ENCODE data around the gene LCAT. TPM values are rescaled to one million over a fixed set of nuclear protein-coding genes. Genes with fewer than 3 reads are reported as not detected.

LCAT gene
- total and polyA plus RNA-seq, 2 experiments from 2014 or later = 5.3 to 15.9 TPM

DNA sequence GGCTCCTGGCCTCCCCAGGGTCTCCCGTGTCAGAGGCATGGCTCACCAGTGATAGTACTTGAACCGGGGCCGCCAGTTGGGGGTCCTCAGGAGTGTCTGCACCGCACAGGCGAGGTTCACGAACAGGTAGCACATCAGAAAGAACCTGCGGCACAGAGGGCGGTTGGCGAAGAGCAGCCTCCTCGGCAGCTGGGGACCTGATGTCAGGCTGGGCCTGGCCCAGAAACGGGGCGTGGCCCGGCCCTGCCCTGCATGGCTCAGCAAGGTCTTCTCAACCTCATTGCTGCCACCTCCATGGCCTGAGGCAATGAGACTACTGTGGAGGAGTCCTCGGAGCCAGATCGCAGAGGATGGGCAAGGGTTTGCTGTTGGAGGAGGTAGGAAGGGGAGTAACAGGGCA is 4.1 kb upstream of the LCAT start:
- H3F3A ChIP-seq (ENCODE audit: insufficient read depth) = no peaks in the 10 kb centered on the region
- no peak overlapping the region for H3K9ac ChIP-seq
- in situ Hi-C loops (cut with MboI) = no loop called here
- H3K36me3 ChIP-seq (ENCODE audit: low read depth) = peaks cover 16% of the 10 kb centered on the region; the same call in 1 of the 2 replicates
- H2AFZ ChIP-seq = no peak overlapping the region
- no peaks in the 10 kb centered on the region for H3K79me2 ChIP-seq (ENCODE audit: insufficient read depth)
- H3K27me3 ChIP-seq (replicated peaks; ENCODE audit: insufficient read depth) = no peaks in the 10 kb centered on the region
- no peak overlapping the region for H3K4me2 ChIP-seq (ENCODE audit: unreplicated experiment)
- H3K9me2 ChIP-seq (ENCODE audit: insufficient read depth) = no peaks in the 10 kb centered on the region
- H3K4me1 ChIP-seq (ENCODE audit: insufficient read depth) = no peaks in the 10 kb centered on the region
- WGBS, 2 experiments (ENCODE audit: low coverage in 1 of 2, low lambda C conversion rate in 2 of 2, missing lambda C conversion rate in 2 of 2) = 90 to 92% methylated on average over 15 of the region's 15 CpGs
- H3K9me3 ChIP-seq (ENCODE audit: low read depth) = no peaks in the 10 kb centered on the region
- TF ChIP-seq EZH2 (IDR thresholded peaks at IDR 0.05; ENCODE audit: insufficient read depth, poor library complexity, severe bottlenecking) (no peak), EZH2phosphoT487 (IDR thresholded peaks at IDR 0.05; ENCODE audit: insufficient read depth, low read depth) (no peak)
- DNase-seq = no peak
- H4K20me1 ChIP-seq (ENCODE audit: insufficient read depth) = no peaks in the 10 kb centered on the region
- H3K4me3 ChIP-seq = no peak overlapping the region
- H3K27ac ChIP-seq = no peak overlapping the region

DNA sequence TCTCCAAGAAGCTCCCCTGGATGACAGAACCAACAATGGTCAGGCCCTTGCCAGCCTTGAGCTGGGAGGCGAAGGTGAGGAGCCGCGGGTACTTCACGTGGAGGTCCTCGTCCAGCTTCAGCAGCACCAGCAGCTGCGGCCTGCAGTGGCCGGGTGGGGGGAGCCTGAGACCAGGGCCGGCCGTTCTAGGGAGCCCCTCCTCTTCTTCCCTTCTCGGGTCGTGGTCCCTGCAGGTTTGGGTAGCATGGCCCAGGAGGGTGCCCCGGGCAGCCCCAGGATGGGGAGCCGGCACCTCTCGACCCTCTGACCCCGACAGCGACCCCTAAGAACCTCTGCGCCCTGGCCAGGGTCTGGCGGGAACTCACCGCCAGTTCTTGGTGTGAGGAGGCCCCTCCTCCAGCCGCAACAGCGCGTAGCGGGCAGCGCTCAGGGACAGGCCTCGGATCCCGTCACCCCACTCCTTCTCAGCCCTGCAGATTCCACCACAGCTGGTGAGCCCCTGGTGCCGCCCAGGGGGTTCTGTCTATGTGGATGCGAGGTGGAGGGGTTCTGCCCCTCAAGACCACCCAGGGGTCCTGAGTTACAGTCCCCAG is 3.1 kb upstream of the LCAT start:
- in situ Hi-C loops (cut with MboI) = no loop called here
- H4K20me1 ChIP-seq (ENCODE audit: insufficient read depth) = no peaks in the 10 kb centered on the region
- 92 to 96% methylated on average over 24 to 28 of the region's 28 CpGs for WGBS, 2 experiments (ENCODE audit: low coverage in 1 of 2, low lambda C conversion rate in 2 of 2, missing lambda C conversion rate in 2 of 2)
- H3F3A ChIP-seq (ENCODE audit: insufficient read depth) = no peaks in the 10 kb centered on the region
- no peaks in the 10 kb centered on the region for H3K79me2 ChIP-seq (ENCODE audit: insufficient read depth)
- no peak overlapping the region for H2AFZ ChIP-seq
- H3K36me3 ChIP-seq (ENCODE audit: low read depth) = peaks cover 12% of the 10 kb centered on the region; the same call in 1 of the 2 replicates
- no peak for DNase-seq
- H3K9me2 ChIP-seq (ENCODE audit: insufficient read depth) = no peaks in the 10 kb centered on the region
- TF ChIP-seq EZH2 (IDR thresholded peaks at IDR 0.05; ENCODE audit: insufficient read depth, poor library complexity, severe bottlenecking) = no peak
- TF ChIP-seq EZH2phosphoT487 (IDR thresholded peaks at IDR 0.05; ENCODE audit: insufficient read depth, low read depth) = no peak
- H3K27ac ChIP-seq = no peak overlapping the region
- H3K4me3 ChIP-seq = no peak overlapping the region
- no peak overlapping the region for H3K4me2 ChIP-seq (ENCODE audit: unreplicated experiment)
- no peaks in the 10 kb centered on the region for H3K4me1 ChIP-seq (ENCODE audit: insufficient read depth)
- H3K9ac ChIP-seq = no peak overlapping the region
- H3K27me3 ChIP-seq (replicated peaks; ENCODE audit: insufficient read depth) = no peaks in the 10 kb centered on the region
- H3K9me3 ChIP-seq (ENCODE audit: low read depth) = no peaks in the 10 kb centered on the region

DNA sequence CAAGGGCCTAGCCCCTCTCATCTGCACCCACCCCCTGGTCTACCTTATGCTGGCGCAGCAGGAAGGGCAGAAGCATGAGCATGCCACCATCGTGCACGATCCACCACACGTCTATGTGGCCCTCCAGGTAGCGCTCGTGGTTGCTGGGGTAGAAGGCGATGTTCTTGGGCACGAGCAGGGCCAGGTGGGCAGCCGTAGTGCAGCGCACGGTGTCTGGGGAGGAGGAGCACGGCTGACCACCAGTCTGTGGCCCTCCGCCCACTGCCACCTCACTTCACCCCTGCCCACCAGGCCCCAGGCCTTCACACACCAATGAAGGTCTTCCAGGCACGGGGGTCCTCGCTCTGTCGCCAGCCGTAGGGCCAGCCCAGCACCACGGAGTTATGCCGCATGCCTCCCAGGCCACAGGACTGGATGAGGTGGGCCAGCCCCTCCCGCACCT is 2.2 kb upstream of the LCAT start:
- Histone ChIP-seq H3K9ac (no peak overlapping the region), H3K4me3 (no peak overlapping the region), H3K9me2 (ENCODE audit: insufficient read depth) (no peaks in the 10 kb centered on the region), H2AFZ (no peak overlapping the region), H3K27me3 (replicated peaks; ENCODE audit: insufficient read depth) (no peaks in the 10 kb centered on the region), H3K4me2 (ENCODE audit: unreplicated experiment) (no peak overlapping the region), H3K36me3 (ENCODE audit: low read depth) (peaks cover 17% of the 10 kb centered on the region; the same call in 1 of the 2 replicates), H4K20me1 (ENCODE audit: insufficient read depth) (no peaks in the 10 kb centered on the region), H3K4me1 (ENCODE audit: insufficient read depth) (no peaks in the 10 kb centered on the region), H3F3A (ENCODE audit: insufficient read depth) (0 out of 2 replicates have a peak, but pooled peaks cover 7% of the 10 kb centered on the region), H3K27ac (no peak overlapping the region), H3K79me2 (ENCODE audit: insufficient read depth) (no peaks in the 10 kb centered on the region), H3K9me3 (ENCODE audit: low read depth) (no peaks in the 10 kb centered on the region)
- WGBS, 2 experiments (ENCODE audit: low coverage in 1 of 2, low lambda C conversion rate in 2 of 2, missing lambda C conversion rate in 2 of 2) = 94% methylated on average over 20 of the region's 20 CpGs
- no peak for TF ChIP-seq EZH2 (IDR thresholded peaks at IDR 0.05; ENCODE audit: insufficient read depth, poor library complexity, severe bottlenecking)
- no peak for TF ChIP-seq EZH2phosphoT487 (IDR thresholded peaks at IDR 0.05; ENCODE audit: insufficient read depth, low read depth)
- no peak for DNase-seq
- in situ Hi-C loops (cut with MboI) = no loop called here

DNA sequence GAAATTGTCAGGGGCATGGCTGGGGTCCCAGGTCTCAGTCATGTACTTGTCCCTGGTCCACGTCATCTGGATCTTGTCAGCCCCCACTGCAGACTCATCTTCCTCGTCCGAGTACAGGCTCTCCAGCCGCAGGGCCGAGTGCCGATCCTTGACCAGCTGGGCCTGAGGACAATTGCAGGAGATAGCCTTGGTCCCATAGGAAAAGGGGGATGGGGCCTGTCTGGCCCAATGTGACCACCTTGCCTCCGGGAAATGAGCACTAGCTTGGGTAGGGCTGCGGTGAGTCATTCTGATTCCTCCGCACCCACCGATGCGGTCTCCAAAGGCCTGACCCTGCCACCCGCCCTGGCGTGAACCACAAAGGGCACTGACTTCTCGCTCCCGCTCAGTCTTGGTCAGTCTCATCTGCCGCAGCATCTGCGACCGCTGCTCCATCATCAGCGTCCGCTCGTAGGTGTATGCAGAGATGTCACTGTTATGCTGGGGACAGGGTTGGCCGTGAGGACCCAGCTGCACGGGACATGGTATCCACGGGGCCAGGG is 1.5 kb upstream of the LCAT start:
- Histone ChIP-seq H3K27me3 (replicated peaks; ENCODE audit: insufficient read depth) (no peaks in the 10 kb centered on the region), H3F3A (ENCODE audit: insufficient read depth) (0 out of 2 replicates have a peak, but pooled peaks cover 12% of the 10 kb centered on the region), H2AFZ (no peak overlapping the region), H3K36me3 (ENCODE audit: low read depth) (peaks cover 18% of the 10 kb centered on the region; the same call in 1 of the 2 replicates), H3K4me3 (no peak overlapping the region), H3K79me2 (ENCODE audit: insufficient read depth) (no peaks in the 10 kb centered on the region), H3K4me1 (ENCODE audit: insufficient read depth) (no peaks in the 10 kb centered on the region), H3K9ac (no peak overlapping the region), H3K4me2 (ENCODE audit: unreplicated experiment) (no peak overlapping the region), H3K27ac (no peak overlapping the region), H4K20me1 (ENCODE audit: insufficient read depth) (no peaks in the 10 kb centered on the region), H3K9me2 (ENCODE audit: insufficient read depth) (no peaks in the 10 kb centered on the region), H3K9me3 (ENCODE audit: low read depth) (no peaks in the 10 kb centered on the region)
- no peak for DNase-seq
- TF ChIP-seq EZH2phosphoT487 (IDR thresholded peaks at IDR 0.05; ENCODE audit: insufficient read depth, low read depth) (no peak), EZH2 (IDR thresholded peaks at IDR 0.05; ENCODE audit: insufficient read depth, poor library complexity, severe bottlenecking) (no peak)
- 81 to 90% methylated on average over 21 to 24 of the region's 24 CpGs for WGBS, 2 experiments (ENCODE audit: low coverage in 1 of 2, low lambda C conversion rate in 2 of 2, missing lambda C conversion rate in 2 of 2)
- in situ Hi-C loops (cut with MboI) = no loop called here
